ENCODE data around the gene KNDC1. TPM values are rescaled to one million over a fixed set of nuclear protein-coding genes. Genes with fewer than 3 reads are reported as not detected.
"Not testable (repeated sequence)": the region's sequence is repeated elsewhere in the genome, so short reads cannot be mapped to it uniquely, and the experiment has no call there.

The KNDC1 gene
- total RNA-seq, 4 donors from 2014 or later: 0.27 to 1.7 TPM; not detected in 2

DNA sequence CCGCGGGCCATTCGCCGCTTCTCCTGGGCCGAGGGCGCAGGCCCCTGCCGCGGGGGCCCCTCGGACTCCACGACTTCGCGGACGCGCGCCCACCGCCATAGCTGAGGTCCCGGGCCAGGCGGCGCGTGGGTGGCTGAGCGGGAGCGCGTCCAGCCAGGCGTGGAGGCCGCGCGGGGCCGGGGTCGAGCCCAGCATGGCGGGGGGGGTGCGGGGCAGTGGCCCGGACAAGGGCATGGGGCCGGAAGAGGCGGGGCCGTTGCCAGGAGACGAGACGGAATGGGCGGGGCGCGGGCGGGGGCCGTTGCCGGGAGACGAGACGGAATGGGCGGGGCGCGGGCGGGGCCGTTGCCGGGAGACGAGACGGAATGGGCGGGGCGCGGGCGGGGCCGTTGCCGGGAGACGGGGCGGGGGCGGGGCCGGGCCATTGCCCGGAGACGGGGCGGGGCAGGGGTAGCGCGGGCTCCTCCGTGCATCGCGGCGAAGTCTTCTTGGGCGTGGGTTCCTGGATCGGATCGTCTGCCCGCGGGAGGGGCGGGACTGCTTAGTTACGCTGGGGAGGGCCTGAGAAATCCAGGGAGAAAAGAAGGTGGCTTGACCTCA, 101.8 kb downstream of the KNDC1 start:
- H3K4me3 ChIP-seq: peak overlapping the region; percentile 69 to 96 (median 86)
- H3K9me3 ChIP-seq: no peaks in the 10 kb centered on the region
- H3K36me3 ChIP-seq: no peaks in the 10 kb centered on the region
- peak overlapping the region; percentile 87 to 96 (median 91) for H3K27ac ChIP-seq
- peaks cover 10 to 67% (median 33%) of the 10 kb centered on the region in 4 donors for H3K4me1 ChIP-seq
- peak in 1 of 2 donors; percentile 48 for TF ChIP-seq POLR2A (IDR thresholded peaks at IDR 0.05)
- TF ChIP-seq, protein P1, sequence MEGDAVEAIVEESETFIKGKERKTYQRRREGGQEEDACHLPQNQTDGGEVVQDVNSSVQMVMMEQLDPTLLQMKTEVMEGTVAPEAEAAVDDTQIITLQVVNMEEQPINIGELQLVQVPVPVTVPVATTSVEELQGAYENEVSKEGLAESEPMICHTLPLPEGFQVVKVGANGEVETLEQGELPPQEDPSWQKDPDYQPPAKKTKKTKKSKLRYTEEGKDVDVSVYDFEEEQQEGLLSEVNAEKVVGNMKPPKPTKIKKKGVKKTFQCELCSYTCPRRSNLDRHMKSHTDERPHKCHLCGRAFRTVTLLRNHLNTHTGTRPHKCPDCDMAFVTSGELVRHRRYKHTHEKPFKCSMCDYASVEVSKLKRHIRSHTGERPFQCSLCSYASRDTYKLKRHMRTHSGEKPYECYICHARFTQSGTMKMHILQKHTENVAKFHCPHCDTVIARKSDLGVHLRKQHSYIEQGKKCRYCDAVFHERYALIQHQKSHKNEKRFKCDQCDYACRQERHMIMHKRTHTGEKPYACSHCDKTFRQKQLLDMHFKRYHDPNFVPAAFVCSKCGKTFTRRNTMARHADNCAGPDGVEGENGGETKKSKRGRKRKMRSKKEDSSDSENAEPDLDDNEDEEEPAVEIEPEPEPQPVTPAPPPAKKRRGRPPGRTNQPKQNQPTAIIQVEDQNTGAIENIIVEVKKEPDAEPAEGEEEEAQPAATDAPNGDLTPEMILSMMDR (IDR thresholded peaks at IDR 0.05): no peak
- no peaks in the 10 kb centered on the region for H3K27me3 ChIP-seq
- DNase-seq: peak; percentile 89 to 95 (median 91)

DNA sequence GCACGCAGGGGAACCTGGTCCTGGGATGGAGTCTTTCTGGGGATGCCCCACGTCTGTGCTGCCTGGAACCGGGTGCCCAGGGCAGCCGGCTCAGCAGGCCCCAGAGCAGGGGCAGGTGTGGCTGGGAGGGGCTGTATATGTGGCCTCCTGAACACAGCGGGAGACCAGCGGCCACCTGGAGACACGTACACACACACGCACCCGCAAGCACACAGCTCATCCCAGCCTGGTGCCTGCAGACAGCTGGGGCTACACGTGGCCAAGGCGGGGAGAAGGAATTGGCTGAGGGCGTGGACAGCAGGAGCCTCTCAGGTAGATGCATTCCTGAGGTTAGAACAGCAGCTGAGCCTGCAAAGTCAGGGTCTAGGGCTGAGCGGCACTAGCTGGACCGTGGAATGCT, 102.7 kb downstream of the KNDC1 start:
- Histone ChIP-seq H3K27me3 (no peaks in the 10 kb centered on the region), H3K27ac (no peak overlapping the region), H3K36me3 (no peaks in the 10 kb centered on the region), H3K9me3 (no peaks in the 10 kb centered on the region), H3K4me3 (no peak overlapping the region), H3K4me1 (peaks cover 3 to 59% (median 26%) of the 10 kb centered on the region in 4 donors)
- DNase-seq: no peak
- TF ChIP-seq POLR2A (IDR thresholded peaks at IDR 0.05): no peak
- TF ChIP-seq, protein P1 (IDR thresholded peaks at IDR 0.05): no peak

GRCh38 chr10:133263674-133264073, 103.7 kb downstream of the KNDC1 start:
- Histone ChIP-seq H3K9me3 (no peaks in the 10 kb centered on the region), H3K27ac (no peak overlapping the region), H3K27me3 (no peaks in the 10 kb centered on the region), H3K4me1 (peaks cover 3 to 49% (median 16%) of the 10 kb centered on the region in 4 donors), H3K36me3 (no peaks in the 10 kb centered on the region), H3K4me3 (no peak overlapping the region)
- no peak for DNase-seq
- TF ChIP-seq, protein P1 (IDR thresholded peaks at IDR 0.05): no peak
- no peak for TF ChIP-seq POLR2A (IDR thresholded peaks at IDR 0.05)

DNA sequence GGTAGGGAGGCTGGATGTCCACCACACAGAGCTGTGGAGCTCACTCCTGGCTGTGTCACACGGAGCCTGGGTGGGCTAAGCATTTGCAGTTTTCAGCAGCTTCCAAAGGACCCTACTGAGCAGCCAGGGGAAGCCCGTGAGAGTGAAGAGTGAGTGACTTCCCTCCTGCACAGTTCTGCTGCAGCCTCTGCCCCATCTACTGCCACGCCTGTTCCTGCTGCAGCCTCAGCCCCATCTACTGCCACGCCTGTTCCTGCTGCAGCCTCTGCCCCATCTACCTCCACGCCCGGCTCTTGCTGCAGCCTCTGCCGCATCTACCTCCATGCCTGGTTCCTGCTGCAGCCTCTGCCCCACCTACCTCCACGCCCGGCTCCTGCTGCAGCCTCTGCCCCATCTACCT, 104.4 kb downstream of the KNDC1 start:
- Histone ChIP-seq H3K36me3 (peaks cover 0 to under 1% (median 0%) of the 10 kb centered on the region in 3 donors), H3K4me3 (no peak overlapping the region), H3K27ac (peak overlapping the region in 2 of 4 donors; percentile 17 to 30), H3K27me3 (no peaks in the 10 kb centered on the region), H3K4me1 (peaks cover 2 to 41% (median 8%) of the 10 kb centered on the region in 4 donors), H3K9me3 (no peaks in the 10 kb centered on the region)
- TF ChIP-seq, protein P1 (IDR thresholded peaks at IDR 0.05): no peak
- TF ChIP-seq POLR2A (IDR thresholded peaks at IDR 0.05): no peak
- DNase-seq: peak in 2 of 3 donors; percentile 37 to 78

DNA sequence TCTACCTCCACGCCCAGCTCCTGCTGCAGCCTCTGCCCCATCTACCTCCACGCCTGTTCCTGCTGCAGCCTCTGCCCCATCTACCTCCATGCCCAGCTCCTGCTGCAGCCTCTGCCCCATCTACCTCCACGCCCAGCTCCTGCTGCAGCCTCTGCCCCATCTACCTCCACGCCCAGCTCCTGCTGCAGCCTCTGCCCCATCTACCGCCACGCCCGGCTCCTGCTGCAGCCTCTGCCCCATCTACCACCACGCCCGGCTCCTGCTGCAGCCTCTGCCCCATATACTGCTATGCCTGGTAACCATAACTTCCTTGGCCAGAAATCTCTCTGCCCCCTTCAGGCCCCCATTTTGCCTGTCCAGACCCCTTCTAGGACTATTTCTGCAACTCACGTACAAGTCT, 105.0 kb downstream of the KNDC1 start:
- H3K4me1 ChIP-seq: peaks cover 0 to 35% (median 8%) of the 10 kb centered on the region in 4 donors
- H3K4me3 ChIP-seq, DNase-seq, H3K9me3 ChIP-seq, H3K27ac ChIP-seq, H3K27me3 ChIP-seq, H3K36me3 ChIP-seq: not testable (repeated sequence)

GRCh38 chr10:133266056-133266795, 106.2 kb downstream of the KNDC1 start:
- Histone ChIP-seq H3K27ac (no peak overlapping the region), H3K9me3 (no peaks in the 10 kb centered on the region), H3K4me3 (no peak overlapping the region), H3K27me3 (no peaks in the 10 kb centered on the region), H3K36me3 (peaks cover 0 to 5% (median 0%) of the 10 kb centered on the region in 3 donors), H3K4me1 (peaks cover 0 to 27% (median 8%) of the 10 kb centered on the region in 4 donors)
- TF ChIP-seq POLR2A (IDR thresholded peaks at IDR 0.05): no peak
- TF ChIP-seq, protein P1 (IDR thresholded peaks at IDR 0.05): no peak
- no peak for DNase-seq

Data from Peyer's patch (tissue), 4 donors.